Gastroesophageal sphincter (tissue), 4 donors: ENCODE data around the gene RBM38. TPM values are rescaled to one million over a fixed set of nuclear protein-coding genes. Genes with fewer than 3 reads are reported as not detected.

ENCODE experiments used
- ATAC-seq: fragments of 150-250 bp; one replicate; pipeline ENCODE4 v1.9.1; 2016; ENCODE audit warnings: mild to moderate bottlenecking, moderate library complexity
- H3K27ac ChIP-seq, 4 donors: fragments of 200-600 bp; sonication (generic) in 3 of 4; 1 replicate in 3 of 4; 2 replicates in 1 of 4; pipeline ENCODE4 v1.5.1; 2016 to 2019
- H3K27me3 ChIP-seq: fragments of 200-600 bp; sonication (generic); one replicate; pipeline ENCODE4 v1.5.1; 2019
- H3K36me3 ChIP-seq, 2 donors: fragments of 200-600 bp; sonication (generic); one replicate each; pipeline ENCODE4 v1.5.1; 2019; ENCODE audit warnings: control low read depth in 1 of 2
- H3K4me1 ChIP-seq, 3 donors: fragments of 200-600 bp; sonication (generic); 1 replicate in 2 of 3; 2 replicates in 1 of 3; pipeline ENCODE4 v1.5.1; 2016 to 2019; ENCODE audit warnings: control low read depth in 2 of 3
- H3K4me3 ChIP-seq, 2 donors: fragments of 200-600 bp; sonication (generic); one replicate each; pipeline ENCODE4 v1.5.1; 2019; ENCODE audit warnings: mild to moderate bottlenecking in 1 of 2, moderate library complexity in 1 of 2
- H3K9me3 ChIP-seq, 3 donors: fragments of 200-600 bp; sonication (generic); one replicate each; pipeline ENCODE4 v1.5.1; 2017 to 2019; ENCODE audit warnings: control low read depth in 2 of 3
- EP300 ChIP-seq: sonication (generic); formaldehyde crosslinking; IDR thresholded peaks from one replicate; pipeline ENCODE4 v1.6.1; 2017; ENCODE audit warnings: antibody characterized with exemption, mild to moderate bottlenecking
- POLR2A ChIP-seq, 2 donors: fragments of 450-650 bp; IDR thresholded peaks; one replicate each; pipeline ENCODE4 v1.6.1; 2017; ENCODE audit warnings: antibody characterized with exemption in 2 of 2, mild to moderate bottlenecking in 2 of 2, moderate library complexity in 1 of 2
- POLR2AphosphoS5 ChIP-seq: sonication (generic); formaldehyde crosslinking; IDR thresholded peaks from one replicate; pipeline ENCODE4 v1.6.1; 2017; ENCODE audit warnings: antibody characterized with exemption
- WGBS, 2 donors: methylation state at CpG; one replicate each; pipeline ENCODE4 v1.1.5; 2018; ENCODE audit warnings: low coverage in 1 of 2; 5-methylcytosine and 5-hydroxymethylcytosine counted together
- total RNA-seq, 4 donors: library from RNA; depleted of rRNA; stranded (reverse); fragments of >200 nt; gene quantifications; one replicate each; pipeline ENCODE4 v1.1.0, GENCODE V29; 2016
- TF ChIP-seq, protein P1 (sequence below), 4 experiments: fragments of 200-600 bp in 2 of 4; fragments of 450-650 bp in 2 of 4; sonication (generic) in 1 of 4; IDR thresholded peaks; one replicate each; pipeline ENCODE4 v1.5.1; 2017 to 2019; ENCODE audit warnings: antibody characterized with exemption in 4 of 4, mild to moderate bottlenecking in 2 of 4, moderate library complexity in 2 of 4

Gene RBM38
- total RNA-seq, 4 donors from 2014 or later: 50.9 to 190 (median 106) TPM

DNA sequence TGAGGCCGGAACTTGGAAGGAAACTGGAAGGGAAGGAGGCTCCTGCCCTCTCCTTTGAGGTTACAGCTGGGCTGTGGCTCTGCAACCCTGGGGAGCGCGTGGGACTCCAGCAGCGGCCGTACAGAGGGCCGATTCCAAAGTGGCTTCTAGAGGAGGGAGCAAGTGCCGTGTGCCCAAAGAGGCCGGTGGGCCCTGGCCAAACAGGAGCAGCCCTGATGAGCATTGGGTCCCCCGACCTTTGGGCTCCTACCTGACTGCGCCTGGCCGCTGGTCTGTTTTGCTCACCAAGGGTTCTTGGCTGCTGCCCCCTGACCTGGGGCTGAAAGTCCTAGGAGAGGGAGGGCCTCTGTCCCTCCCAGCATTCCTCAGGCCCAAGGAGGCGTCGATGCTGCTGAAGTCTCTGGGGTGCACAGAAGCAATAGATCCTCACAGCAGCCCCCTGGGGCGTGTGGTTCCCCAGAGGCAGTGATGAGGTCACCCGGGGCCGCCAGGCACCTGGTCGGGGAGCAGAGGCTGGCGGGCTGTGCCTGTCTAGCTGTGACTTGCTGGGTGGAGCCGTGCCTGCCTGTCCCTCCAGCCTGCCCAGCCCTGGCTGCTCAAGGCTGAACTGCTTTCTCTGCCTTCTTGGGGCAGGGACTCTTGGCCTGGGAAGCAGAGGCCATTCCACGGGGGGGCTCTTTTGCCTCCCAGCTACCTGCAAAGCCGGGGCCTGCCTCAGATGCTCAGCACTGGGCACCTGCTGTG lies 9.8 kb downstream of the RBM38 start:
- Histone ChIP-seq H3K27me3 (no peaks in the 10 kb centered on the region), H3K36me3 (peaks cover 0 to 77% of the 10 kb centered on the region in 2 donors), H3K4me3 (no peak overlapping the region), H3K9me3 (no peaks in the 10 kb centered on the region), H3K4me1 (peaks cover 3 to 100% (median 74%) of the 10 kb centered on the region in 3 donors), H3K27ac (peak overlapping the region; percentile 23 to 95 (median 94))
- WGBS, 2 donors: 0 to 60% methylated on average over 1 of the region's 21 CpGs
- no peak for ATAC-seq
- TF ChIP-seq, protein P1, sequence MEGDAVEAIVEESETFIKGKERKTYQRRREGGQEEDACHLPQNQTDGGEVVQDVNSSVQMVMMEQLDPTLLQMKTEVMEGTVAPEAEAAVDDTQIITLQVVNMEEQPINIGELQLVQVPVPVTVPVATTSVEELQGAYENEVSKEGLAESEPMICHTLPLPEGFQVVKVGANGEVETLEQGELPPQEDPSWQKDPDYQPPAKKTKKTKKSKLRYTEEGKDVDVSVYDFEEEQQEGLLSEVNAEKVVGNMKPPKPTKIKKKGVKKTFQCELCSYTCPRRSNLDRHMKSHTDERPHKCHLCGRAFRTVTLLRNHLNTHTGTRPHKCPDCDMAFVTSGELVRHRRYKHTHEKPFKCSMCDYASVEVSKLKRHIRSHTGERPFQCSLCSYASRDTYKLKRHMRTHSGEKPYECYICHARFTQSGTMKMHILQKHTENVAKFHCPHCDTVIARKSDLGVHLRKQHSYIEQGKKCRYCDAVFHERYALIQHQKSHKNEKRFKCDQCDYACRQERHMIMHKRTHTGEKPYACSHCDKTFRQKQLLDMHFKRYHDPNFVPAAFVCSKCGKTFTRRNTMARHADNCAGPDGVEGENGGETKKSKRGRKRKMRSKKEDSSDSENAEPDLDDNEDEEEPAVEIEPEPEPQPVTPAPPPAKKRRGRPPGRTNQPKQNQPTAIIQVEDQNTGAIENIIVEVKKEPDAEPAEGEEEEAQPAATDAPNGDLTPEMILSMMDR (IDR thresholded peaks at IDR 0.05): no peak
- TF ChIP-seq EP300 (no peak), POLR2AphosphoS5 (no peak), POLR2A (IDR thresholded peaks at IDR 0.05) (no peak)

DNA sequence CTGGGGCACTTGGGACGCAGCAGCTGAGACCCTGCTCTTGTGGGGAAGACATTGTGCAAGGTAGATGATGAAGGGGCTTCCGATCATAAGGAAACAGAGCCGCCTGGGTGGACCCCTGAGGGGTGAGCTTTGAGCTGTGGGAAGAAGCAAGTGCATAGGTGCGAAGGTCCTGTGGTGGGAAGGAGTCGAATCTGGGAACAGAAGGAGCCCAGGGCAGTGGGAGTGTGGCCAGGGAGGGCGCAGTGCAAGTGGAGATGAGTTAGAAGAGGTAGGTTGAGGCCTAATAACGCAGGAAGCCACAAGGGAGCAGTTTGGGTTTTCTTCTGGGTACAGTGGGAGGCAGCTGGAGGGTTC lies 10.3 kb downstream of the RBM38 start:
- ATAC-seq: no peak
- Histone ChIP-seq H3K27me3 (no peaks in the 10 kb centered on the region), H3K4me1 (peaks cover 3 to 100% (median 69%) of the 10 kb centered on the region in 3 donors), H3K36me3 (peaks cover 0 to 77% of the 10 kb centered on the region in 2 donors), H3K4me3 (no peak overlapping the region), H3K9me3 (no peaks in the 10 kb centered on the region), H3K27ac (peak overlapping the region; percentile 23 to 95 (median 94))
- no peak for TF ChIP-seq POLR2A (IDR thresholded peaks at IDR 0.05)
- no peak for TF ChIP-seq POLR2AphosphoS5
- TF ChIP-seq, protein P1 (IDR thresholded peaks at IDR 0.05): no peak
- no peak for TF ChIP-seq EP300
- 51 to 76% methylated on average over 3 of the region's 7 CpGs for WGBS, 2 donors

DNA sequence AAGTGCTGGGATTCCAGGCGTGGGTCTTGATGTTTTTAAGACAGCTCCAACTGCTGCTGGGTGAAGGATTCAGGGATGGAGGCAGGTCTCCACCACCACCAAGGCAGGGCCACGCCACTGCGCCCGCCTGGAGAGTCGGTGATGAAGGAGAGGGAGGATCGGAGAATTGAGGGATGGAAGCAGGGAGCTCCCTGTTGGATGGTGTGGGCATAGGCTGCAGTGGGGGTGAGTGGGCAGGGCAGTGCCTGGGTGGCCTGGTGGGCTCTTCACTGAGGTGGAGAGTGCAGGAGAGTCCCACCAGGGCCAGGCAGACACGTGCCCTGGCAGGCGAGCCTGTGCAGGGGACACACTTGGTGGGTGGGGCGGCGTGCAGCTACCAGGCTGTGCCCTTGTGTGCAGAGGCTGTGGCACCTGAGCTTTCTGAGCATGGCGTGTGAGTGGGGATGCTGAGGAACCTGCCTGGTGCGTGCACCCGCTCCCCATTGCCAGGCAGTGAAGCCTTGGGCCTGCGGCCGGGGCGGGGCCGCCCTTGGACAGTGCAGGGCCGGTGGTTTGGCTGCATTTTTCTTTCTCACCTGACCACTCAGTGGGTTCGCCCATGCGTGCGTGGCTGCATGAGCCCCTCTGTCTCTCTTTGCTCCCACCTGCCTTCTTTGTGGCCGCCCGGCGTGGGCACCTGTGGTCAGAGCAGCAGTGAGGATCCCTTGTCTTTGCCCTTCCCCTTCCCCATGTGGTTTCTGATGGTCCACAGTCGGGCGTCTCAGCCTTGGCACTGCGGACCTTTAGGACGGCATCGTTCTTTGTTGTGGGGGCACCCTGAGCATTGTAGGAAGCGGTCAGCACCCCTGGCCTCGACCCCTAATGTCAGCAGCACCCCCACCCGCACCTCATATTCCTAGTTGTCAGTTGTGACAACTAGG lies 11.3 kb downstream of the RBM38 start:
- TF ChIP-seq EP300 (no peak), POLR2A (IDR thresholded peaks at IDR 0.05) (no peak), POLR2AphosphoS5 (no peak)
- TF ChIP-seq, protein P1 (IDR thresholded peaks at IDR 0.05): no peak
- ATAC-seq: no peak
- Histone ChIP-seq H3K36me3 (peaks cover 0 to 77% of the 10 kb centered on the region in 2 donors), H3K4me3 (no peak overlapping the region), H3K4me1 (peaks cover 3 to 100% (median 60%) of the 10 kb centered on the region in 3 donors), H3K9me3 (no peaks in the 10 kb centered on the region), H3K27me3 (no peaks in the 10 kb centered on the region), H3K27ac (peak overlapping the region in 3 of 4 donors; percentile 94 to 95 (median 94))
- WGBS, 2 donors: 81% methylated on average over 11 of the region's 32 CpGs; no CpG with 5 or more reads in 1 of the 2 donors

DNA sequence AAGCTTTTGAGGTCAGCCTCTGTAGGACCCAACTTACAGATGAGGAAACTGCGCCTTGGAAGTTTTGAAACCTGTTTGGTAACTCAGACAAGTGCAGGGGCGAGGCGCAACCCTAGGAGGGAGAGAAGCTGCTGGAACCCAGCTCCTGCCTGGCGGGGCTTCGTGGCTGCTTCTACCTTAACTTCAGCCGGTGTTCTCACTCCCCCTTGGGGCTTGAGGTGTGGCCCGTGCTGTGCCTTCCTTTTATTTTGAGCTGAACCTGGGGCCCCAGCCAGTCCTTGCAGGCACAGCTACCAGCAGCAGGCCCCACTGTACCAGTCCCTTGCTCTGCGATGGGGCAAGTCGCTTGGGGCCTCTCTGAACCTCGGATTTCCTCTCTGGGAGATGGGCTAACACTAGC lies 12.0 kb downstream of the RBM38 start:
- Histone ChIP-seq H3K4me1 (peaks cover 3 to 100% (median 59%) of the 10 kb centered on the region in 3 donors), H3K9me3 (no peaks in the 10 kb centered on the region), H3K4me3 (no peak overlapping the region), H3K36me3 (peaks cover 0 to 83% of the 10 kb centered on the region in 2 donors), H3K27ac (peak overlapping the region; percentile 5 to 95 (median 94)), H3K27me3 (no peaks in the 10 kb centered on the region)
- 76% methylated on average over 4 of the region's 10 CpGs; no CpG with 5 or more reads in 1 of the 2 donors for WGBS, 2 donors
- no peak for ATAC-seq
- TF ChIP-seq POLR2A (IDR thresholded peaks at IDR 0.05): no peak
- TF ChIP-seq, protein P1 (IDR thresholded peaks at IDR 0.05): no peak
- TF ChIP-seq POLR2AphosphoS5: no peak
- no peak for TF ChIP-seq EP300
